Gastroesophageal sphincter (tissue), 4 donors: ENCODE data around the gene HOMER1. TPM values are rescaled to one million over a fixed set of nuclear protein-coding genes. Genes with fewer than 3 reads are reported as not detected.

ENCODE experiments used
- ATAC-seq: fragments of 150-250 bp; one replicate; pipeline ENCODE4 v1.9.1; 2016; ENCODE audit warnings: mild to moderate bottlenecking, moderate library complexity
- H3K27ac ChIP-seq, 4 donors: fragments of 200-600 bp; sonication (generic) in 3 of 4; 1 replicate in 3 of 4; 2 replicates in 1 of 4; pipeline ENCODE4 v1.5.1; 2016 to 2019
- H3K27me3 ChIP-seq: fragments of 200-600 bp; sonication (generic); one replicate; pipeline ENCODE4 v1.5.1; 2019
- H3K36me3 ChIP-seq, 2 donors: fragments of 200-600 bp; sonication (generic); one replicate each; pipeline ENCODE4 v1.5.1; 2019; ENCODE audit warnings: control low read depth in 1 of 2
- H3K4me1 ChIP-seq, 3 donors: fragments of 200-600 bp; sonication (generic); 1 replicate in 2 of 3; 2 replicates in 1 of 3; pipeline ENCODE4 v1.5.1; 2016 to 2019; ENCODE audit warnings: control low read depth in 2 of 3
- H3K4me3 ChIP-seq, 2 donors: fragments of 200-600 bp; sonication (generic); one replicate each; pipeline ENCODE4 v1.5.1; 2019; ENCODE audit warnings: mild to moderate bottlenecking in 1 of 2, moderate library complexity in 1 of 2
- H3K9me3 ChIP-seq, 3 donors: fragments of 200-600 bp; sonication (generic); one replicate each; pipeline ENCODE4 v1.5.1; 2017 to 2019; ENCODE audit warnings: control low read depth in 2 of 3
- CTCF ChIP-seq, 4 experiments: fragments of 200-600 bp in 2 of 4; fragments of 450-650 bp in 2 of 4; sonication (generic) in 1 of 4; IDR thresholded peaks; one replicate each; pipeline ENCODE4 v1.5.1; 2017 to 2019; ENCODE audit warnings: antibody characterized with exemption in 4 of 4, mild to moderate bottlenecking in 2 of 4, moderate library complexity in 2 of 4
- EP300 ChIP-seq: sonication (generic); formaldehyde crosslinking; IDR thresholded peaks from one replicate; pipeline ENCODE4 v1.6.1; 2017; ENCODE audit warnings: antibody characterized with exemption, mild to moderate bottlenecking
- POLR2A ChIP-seq, 2 donors: fragments of 450-650 bp; IDR thresholded peaks; one replicate each; pipeline ENCODE4 v1.6.1; 2017; ENCODE audit warnings: antibody characterized with exemption in 2 of 2, mild to moderate bottlenecking in 2 of 2, moderate library complexity in 1 of 2
- POLR2AphosphoS5 ChIP-seq: sonication (generic); formaldehyde crosslinking; IDR thresholded peaks from one replicate; pipeline ENCODE4 v1.6.1; 2017; ENCODE audit warnings: antibody characterized with exemption
- WGBS, 2 donors: methylation state at CpG; one replicate each; pipeline ENCODE4 v1.1.5; 2018; ENCODE audit warnings: low coverage in 1 of 2; 5-methylcytosine and 5-hydroxymethylcytosine counted together
- total RNA-seq, 4 donors: library from RNA; depleted of rRNA; stranded (reverse); fragments of >200 nt; gene quantifications; one replicate each; pipeline ENCODE4 v1.1.0, GENCODE V29; 2016

Gene HOMER1
- total RNA-seq, 4 donors from 2014 or later = 13.0 to 26.3 (median 15.0) TPM

- no peaks in the 10 kb centered on the region for H3K27me3 ChIP-seq
- no peaks in the 10 kb centered on the region for H3K9me3 ChIP-seq
- H3K4me1 ChIP-seq = peaks cover 0 to 4% (median 0%) of the 10 kb centered on the region in 3 donors
- H3K36me3 ChIP-seq = no peaks in the 10 kb centered on the region
- no peak overlapping the region for H3K27ac ChIP-seq
- TF ChIP-seq EP300 = no peak
- TF ChIP-seq CTCF (IDR thresholded peaks at IDR 0.05) = no peak
- no peak for TF ChIP-seq POLR2AphosphoS5
- no peak for TF ChIP-seq POLR2A (IDR thresholded peaks at IDR 0.05)
- WGBS, 2 donors = 52 to 68% methylated on average over 3 to 4 of the region's 4 CpGs
- ATAC-seq = no peak
- H3K4me3 ChIP-seq = no peak overlapping the region
Measured at GRCh38 chr5:79560771-79561524, 47.0 kb upstream of the HOMER1 start.

- no peaks in the 10 kb centered on the region for H3K27me3 ChIP-seq
- TF ChIP-seq EP300 (no peak), POLR2AphosphoS5 (no peak), POLR2A (IDR thresholded peaks at IDR 0.05) (no peak), CTCF (IDR thresholded peaks at IDR 0.05) (no peak)
- no peaks in the 10 kb centered on the region for H3K9me3 ChIP-seq
- peaks cover 0 to 7% (median 0%) of the 10 kb centered on the region in 3 donors for H3K4me1 ChIP-seq
- H3K4me3 ChIP-seq = no peak overlapping the region
- H3K27ac ChIP-seq = no peak overlapping the region
- WGBS, 2 donors = 46 to 72% methylated on average over 3 of the region's 3 CpGs
- no peaks in the 10 kb centered on the region for H3K36me3 ChIP-seq
- ATAC-seq = no peak
Measured at GRCh38 chr5:79555418-79555817, 41.5 kb upstream of the HOMER1 start.

- Histone ChIP-seq H3K4me1 (peaks cover 0 to 7% (median 0%) of the 10 kb centered on the region in 3 donors), H3K27ac (no peak overlapping the region), H3K36me3 (no peaks in the 10 kb centered on the region), H3K27me3 (no peaks in the 10 kb centered on the region), H3K9me3 (no peaks in the 10 kb centered on the region), H3K4me3 (no peak overlapping the region)
- TF ChIP-seq POLR2AphosphoS5 (no peak), CTCF (IDR thresholded peaks at IDR 0.05) (no peak), POLR2A (IDR thresholded peaks at IDR 0.05) (no peak), EP300 (no peak)
- no peak for ATAC-seq
- 37 to 41% methylated on average over 4 of the region's 4 CpGs for WGBS, 2 donors
Measured at GRCh38 chr5:79552984-79553383, 39.0 kb upstream of the HOMER1 start.

- no peak for ATAC-seq
Measured at GRCh38 chr5:79547982-79548381, 34.0 kb upstream of the HOMER1 start.

More at GRCh38 chr5:79547982-79548381, 34.0 kb upstream of the HOMER1 start:
- no peak for TF ChIP-seq CTCF (IDR thresholded peaks at IDR 0.05)
- no peak for TF ChIP-seq POLR2AphosphoS5
- TF ChIP-seq EP300 = no peak
- no peak for TF ChIP-seq POLR2A (IDR thresholded peaks at IDR 0.05)
- H3K4me1 ChIP-seq = no peaks in the 10 kb centered on the region
- no peaks in the 10 kb centered on the region for H3K36me3 ChIP-seq
- H3K27me3 ChIP-seq = no peaks in the 10 kb centered on the region
- no peak overlapping the region for H3K4me3 ChIP-seq
- WGBS, 2 donors = 70 to 75% methylated on average over 1 of the region's 1 CpG
- no peaks in the 10 kb centered on the region for H3K9me3 ChIP-seq
- H3K27ac ChIP-seq = no peak overlapping the region
